ENCODE data around the gene PRODH2.

The PRODH2 gene

DNA sequence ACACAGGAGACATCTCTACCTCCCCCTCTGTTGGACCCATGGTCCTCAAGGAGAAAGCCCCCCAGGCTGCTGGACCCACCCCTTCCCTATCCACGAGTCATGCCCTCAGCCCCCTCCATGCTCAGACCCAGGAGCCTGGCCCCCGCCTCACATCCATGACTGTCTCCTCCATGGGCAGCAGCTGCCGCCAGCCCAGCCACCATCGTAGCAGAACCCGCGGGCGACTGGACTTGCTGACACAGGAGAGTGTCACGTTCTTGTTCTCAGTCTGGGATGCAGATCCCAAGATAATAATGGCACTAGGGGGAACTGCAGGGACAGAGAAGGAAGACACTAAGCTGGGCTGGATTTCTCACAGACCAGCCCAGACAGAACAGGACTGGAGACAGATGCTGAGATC, 35.8 kb upstream of the PRODH2 start:
- no peak for DNase-seq (ENCODE audit: low read depth)
- H3K4me3 ChIP-seq (ENCODE audit: control insufficient read depth, low read depth, low read length): no peak overlapping the region
- TF ChIP-seq, protein P1, sequence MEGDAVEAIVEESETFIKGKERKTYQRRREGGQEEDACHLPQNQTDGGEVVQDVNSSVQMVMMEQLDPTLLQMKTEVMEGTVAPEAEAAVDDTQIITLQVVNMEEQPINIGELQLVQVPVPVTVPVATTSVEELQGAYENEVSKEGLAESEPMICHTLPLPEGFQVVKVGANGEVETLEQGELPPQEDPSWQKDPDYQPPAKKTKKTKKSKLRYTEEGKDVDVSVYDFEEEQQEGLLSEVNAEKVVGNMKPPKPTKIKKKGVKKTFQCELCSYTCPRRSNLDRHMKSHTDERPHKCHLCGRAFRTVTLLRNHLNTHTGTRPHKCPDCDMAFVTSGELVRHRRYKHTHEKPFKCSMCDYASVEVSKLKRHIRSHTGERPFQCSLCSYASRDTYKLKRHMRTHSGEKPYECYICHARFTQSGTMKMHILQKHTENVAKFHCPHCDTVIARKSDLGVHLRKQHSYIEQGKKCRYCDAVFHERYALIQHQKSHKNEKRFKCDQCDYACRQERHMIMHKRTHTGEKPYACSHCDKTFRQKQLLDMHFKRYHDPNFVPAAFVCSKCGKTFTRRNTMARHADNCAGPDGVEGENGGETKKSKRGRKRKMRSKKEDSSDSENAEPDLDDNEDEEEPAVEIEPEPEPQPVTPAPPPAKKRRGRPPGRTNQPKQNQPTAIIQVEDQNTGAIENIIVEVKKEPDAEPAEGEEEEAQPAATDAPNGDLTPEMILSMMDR (IDR thresholded peaks at IDR 0.05; ENCODE audit: control insufficient read depth, insufficient read depth, low read depth, low read length, missing control alignments): no peak

DNA sequence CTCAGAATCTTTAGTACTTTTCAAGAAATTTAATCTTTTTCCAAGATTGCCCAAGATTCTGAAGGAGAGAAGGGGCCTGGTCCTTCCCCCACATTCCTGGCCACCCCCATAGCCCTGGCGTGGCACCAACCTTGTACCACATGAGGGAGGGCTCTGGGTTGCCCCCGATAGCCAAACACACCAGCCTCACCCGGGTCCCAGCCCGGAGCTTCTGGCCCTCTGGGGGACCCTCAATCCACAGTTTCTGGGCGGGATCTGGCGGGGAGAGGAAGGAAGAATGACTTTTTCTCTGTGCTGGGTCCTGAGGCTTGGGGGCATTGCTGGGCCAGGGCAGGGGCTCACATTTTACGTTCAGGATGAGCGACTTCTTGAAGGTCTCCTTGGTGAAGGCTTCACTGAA, 35.3 kb upstream of the PRODH2 start:
- no peak for DNase-seq (ENCODE audit: low read depth)
- TF ChIP-seq, protein P1 (IDR thresholded peaks at IDR 0.05; ENCODE audit: control insufficient read depth, insufficient read depth, low read depth, low read length, missing control alignments): no peak
- H3K4me3 ChIP-seq (ENCODE audit: control insufficient read depth, low read depth, low read length): no peak overlapping the region

DNA sequence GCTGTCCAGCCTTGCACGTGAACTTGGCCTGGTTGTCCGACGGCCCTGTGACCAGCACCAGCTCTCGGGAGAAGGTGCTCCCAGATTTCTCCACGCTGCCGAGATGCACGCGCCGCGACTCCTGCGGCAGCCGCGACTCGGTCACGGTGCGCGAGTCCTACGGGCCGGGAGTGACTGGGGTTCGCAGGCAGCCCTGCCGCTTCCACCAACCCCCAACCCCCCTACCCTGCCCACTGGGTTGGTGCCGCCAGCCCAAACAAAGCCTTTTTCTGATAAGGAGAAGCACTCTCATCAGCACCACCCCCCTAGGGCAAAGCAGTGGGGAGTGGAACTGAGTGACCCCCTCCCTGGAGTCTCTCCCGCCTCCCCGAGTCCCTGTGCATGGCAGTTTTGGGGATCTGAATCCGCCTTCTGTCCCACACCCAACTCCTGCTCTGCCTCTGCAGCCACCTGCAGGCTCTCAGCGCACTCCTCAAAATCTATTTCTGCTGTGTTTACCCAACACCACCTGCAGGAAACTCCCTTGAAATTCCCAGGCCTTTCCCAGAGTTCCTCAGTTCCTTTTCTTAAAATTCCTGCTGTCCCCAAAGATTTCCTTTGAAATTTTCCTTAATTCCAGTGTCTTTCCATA, 33.5 kb upstream of the PRODH2 start:
- no peak for DNase-seq (ENCODE audit: low read depth)
- H3K4me3 ChIP-seq (ENCODE audit: control insufficient read depth, low read depth, low read length): no peak overlapping the region

DNA sequence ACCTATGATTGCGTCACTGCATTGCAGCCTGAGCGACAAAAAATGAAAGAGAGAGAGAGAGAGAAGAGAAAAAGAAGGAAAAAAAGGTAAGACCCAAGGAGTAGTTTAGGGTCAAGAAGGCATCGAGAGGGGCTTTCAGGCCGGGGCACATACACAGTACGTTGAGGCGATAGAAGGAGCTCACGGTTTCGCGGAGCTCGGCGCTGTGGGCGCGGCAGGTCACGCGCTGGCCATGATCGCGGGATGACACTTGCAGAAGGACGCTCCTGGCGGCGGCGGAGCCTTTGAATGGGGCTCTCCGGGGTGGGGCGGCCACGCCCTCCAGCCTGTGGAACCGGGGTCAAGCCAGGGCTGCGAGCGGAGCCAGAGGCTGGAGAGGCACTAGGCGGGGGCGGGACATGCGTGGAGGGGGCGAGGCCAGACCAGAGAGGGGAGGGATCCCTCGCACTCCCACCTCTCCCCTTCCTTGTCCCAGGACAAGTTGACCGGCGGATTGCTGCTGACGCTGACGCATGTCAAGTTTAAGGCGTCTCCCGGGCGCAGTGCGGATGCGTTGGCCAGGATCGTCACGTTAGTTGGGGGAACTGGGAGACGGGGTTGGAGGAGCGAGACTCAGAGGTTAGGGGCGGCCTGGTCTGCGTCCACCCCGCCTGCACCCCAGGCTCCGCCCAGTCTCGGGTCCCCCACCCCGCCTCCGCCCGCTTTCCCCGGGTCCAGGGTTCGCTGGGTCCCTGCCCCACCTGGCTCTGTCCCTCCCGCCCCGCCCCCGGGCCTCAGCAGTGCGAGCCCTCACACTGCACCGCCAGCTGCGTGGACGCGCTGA, 32.8 kb upstream of the PRODH2 start:
- H3K4me3 ChIP-seq (ENCODE audit: control insufficient read depth, low read depth, low read length): no peak overlapping the region
- no peak for DNase-seq (ENCODE audit: low read depth)
- TF ChIP-seq, protein P1 (IDR thresholded peaks at IDR 0.05; ENCODE audit: control insufficient read depth, insufficient read depth, low read depth, low read length, missing control alignments): no peak

More for the DNA sequence above, 33.5 kb upstream of the PRODH2 start:
- TF ChIP-seq, protein P1 (IDR thresholded peaks at IDR 0.05; ENCODE audit: control insufficient read depth, insufficient read depth, low read depth, low read length, missing control alignments): no peak

DNA sequence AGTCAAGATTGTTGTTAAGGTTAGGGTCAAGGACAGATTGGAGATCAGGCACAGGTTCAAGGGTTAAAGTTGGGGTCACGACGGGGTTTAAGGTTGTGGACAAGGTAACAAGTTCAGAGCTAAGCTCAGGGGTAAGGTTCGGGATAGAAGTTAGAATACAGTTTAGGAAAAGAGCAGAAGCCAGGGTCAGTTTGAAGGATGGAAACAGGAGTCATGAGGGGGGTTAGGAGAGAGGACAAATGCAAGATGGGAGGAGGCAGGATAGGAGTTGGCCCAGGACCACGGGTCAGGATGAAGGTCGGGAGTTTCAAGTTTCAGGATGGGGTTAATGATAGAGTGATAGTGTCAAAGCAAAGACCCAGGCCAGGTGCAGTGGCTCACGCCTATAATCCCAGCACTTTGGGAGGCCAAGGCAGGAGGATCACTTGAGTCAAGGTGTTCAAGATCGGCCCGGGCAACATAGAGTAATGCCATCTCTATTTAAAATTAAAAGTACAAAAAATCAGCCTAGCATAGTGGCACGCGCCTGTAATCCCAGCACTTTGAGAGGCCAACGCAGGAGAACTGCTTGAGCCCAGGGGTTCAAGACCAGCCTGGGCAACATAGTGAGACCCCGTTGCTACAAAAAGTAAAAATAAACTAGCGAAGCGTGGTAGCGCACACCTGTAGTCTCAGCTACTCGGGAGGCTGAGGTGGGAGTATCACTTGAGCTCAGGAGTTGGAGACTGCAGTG, 32.0 kb upstream of the PRODH2 start:
- no peak for DNase-seq (ENCODE audit: low read depth)

More for the DNA sequence above, 32.0 kb upstream of the PRODH2 start:
- TF ChIP-seq, protein P1 (IDR thresholded peaks at IDR 0.05; ENCODE audit: control insufficient read depth, insufficient read depth, low read depth, low read length, missing control alignments): no peak
- no peak overlapping the region for H3K4me3 ChIP-seq (ENCODE audit: control insufficient read depth, low read depth, low read length)

Data from AG09309 (cell line).